SIG-M5 treated with dmso at 0.1 percent for 504 hours (cell line): ENCODE results near the gene RNF103.
"Not testable (repeated sequence)": the region's sequence is repeated elsewhere in the genome, so short reads cannot be mapped to it uniquely, and the experiment has no call there.

Source experiments
- DNase-seq: peaks from one replicate; lab custom pipeline; 2025; ENCODE audit not compliant: unreplicated experiment; lab: John Stamatoyannopoulos, UW

The RNF103 gene

DNA sequence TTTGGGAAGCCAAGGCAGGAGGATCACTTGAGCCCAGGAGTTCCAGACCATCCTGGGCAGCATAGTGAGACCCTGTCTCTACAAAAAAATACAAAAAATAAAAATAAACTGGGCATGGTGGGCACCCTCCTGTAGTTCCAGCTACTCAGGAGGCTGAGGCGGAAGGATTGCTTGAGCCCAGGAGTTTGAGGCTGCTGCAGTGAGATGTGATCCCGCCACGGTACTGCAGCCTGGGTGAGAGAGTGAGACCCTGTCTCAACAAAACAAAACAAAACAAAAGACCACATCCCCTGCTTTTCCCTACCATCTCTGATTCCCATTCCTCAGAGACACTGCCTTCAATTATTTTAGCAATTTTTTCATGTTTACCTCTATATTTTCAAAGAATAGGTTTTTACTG, 3.9 kb upstream of the RNF103 start:
- no peak for DNase-seq

DNA sequence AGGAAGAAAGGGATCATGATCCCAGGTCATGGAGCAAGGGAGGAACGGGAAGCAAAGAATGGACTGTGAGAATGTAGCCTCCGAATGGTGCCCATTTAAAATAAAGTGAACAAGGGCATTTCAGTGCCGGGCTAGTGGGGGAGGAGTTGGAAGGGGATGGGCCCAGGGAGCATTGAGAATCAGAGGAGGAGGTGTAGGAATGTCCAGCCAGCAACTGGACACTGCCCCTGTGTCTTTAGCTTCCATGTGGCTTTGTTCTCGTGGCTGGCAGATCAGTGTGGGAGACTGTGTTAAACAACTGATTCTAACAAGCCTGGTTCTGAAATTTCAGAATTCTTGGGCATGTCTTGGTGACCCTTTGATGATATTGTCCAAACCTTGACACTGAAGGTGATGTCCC, 1.4 kb upstream of the RNF103 start:
- DNase-seq = no peak

- DNase-seq = peak; percentile 24
Observed at GRCh38 chr2:86624267-86624547, 542 bp upstream of the RNF103 start.

DNA sequence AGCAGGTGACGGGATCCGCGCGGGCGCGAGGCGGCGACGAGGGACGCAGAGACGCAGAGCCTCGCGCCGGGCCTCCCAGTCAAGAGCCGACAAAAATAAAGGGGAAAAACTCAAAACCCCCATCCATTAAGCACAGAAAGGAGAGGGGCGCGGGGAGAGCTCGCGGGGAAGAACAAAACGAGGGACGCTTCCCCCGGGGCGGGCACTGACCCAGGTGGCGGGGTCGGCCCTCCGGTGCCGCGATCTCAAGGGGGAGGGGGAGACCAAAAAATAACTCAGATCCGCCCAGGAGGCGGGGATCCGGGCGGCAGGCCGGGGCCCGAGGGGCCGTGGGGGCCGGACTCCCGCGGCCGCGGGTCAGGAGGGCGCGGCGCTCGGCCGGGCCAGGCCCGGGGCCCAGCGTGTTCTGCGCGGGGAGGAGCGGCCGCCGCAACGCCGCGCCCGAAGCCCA, 597 bp downstream of the RNF103 start:
- DNase-seq = peak; percentile 50

GRCh38 chr2:86622519-86623042, 1.1 kb downstream of the RNF103 start:
- peak; percentile 40 for DNase-seq

DNA sequence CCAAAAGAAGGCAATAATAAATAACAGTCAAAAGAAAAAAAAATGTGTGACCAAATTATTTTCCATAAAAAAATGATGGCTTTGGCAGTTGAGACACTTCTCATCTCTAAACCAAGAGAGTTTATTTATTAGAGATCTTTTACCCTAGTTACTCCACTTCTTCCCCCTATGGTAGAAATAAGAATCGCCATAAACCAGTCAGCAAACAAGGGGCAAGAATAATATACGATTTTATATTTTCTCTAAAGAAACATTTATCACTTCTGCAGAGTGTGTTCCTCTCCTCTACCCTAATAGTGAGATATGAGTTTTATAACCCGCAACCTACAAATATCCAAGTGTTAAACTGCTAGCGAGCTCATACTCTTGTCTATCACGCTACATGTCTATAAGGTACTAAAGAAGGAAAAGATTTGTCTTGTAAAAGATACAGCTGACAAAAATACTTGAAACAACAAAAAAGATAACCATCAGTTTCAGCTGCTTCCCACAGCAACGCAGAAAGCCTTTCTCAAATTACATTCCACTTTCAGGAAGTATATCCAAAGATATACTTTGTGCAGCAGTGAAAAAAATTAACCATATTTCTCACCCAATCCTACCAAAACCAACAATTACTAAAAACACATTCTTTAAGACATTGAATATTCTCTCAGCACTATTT, 2.3 kb downstream of the RNF103 start:
- DNase-seq = no peak

GRCh38 chr2:86617738-86618137, 5.9 kb downstream of the RNF103 start:
- DNase-seq = no peak

- no peak for DNase-seq
Observed at GRCh38 chr2:86617153-86617552, 6.5 kb downstream of the RNF103 start.

- no peak for DNase-seq
Observed at GRCh38 chr2:86616502-86616901, 7.2 kb downstream of the RNF103 start.

DNA sequence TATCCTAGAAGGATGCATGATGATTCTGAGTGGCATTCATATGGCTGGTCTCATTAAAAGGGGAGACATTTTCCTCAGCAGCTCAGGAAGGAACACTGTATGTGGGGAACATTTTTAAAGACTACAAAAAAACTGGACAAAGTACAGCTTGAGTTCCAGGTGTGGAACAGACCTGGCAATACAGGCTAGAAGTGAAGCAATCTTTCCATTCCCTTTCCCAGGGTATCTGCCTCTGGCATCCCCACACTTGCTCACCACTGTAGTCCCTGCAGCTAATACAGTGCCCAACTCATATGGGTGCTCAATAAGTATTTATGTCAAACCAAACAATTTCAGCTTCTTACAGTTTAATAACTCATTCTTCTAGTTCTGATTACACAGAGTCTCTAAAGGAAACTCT, 8.1 kb downstream of the RNF103 start:
- DNase-seq = no peak

GRCh38 chr2:86613515-86613914, 10.2 kb downstream of the RNF103 start:
- DNase-seq = no peak

DNA sequence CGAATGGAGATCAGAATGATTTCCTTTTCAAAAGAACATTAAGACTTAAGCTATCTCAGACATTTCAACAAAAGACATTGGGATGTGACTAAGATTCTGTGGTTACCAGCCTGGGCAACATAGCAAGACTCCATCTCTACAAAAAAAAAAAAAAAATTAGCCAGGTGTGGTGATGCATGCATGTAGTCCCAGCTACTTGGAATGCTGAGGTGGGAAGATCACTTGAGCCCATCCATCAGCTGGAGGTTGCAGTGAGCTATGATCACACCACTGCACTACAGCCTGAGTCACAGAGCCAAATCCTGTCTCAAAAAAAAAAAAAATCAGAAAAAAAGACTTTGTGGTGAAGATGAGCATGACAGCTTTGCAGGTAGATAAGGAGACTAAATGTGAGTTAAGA, 12.8 kb downstream of the RNF103 start:
- DNase-seq = no peak

DNA sequence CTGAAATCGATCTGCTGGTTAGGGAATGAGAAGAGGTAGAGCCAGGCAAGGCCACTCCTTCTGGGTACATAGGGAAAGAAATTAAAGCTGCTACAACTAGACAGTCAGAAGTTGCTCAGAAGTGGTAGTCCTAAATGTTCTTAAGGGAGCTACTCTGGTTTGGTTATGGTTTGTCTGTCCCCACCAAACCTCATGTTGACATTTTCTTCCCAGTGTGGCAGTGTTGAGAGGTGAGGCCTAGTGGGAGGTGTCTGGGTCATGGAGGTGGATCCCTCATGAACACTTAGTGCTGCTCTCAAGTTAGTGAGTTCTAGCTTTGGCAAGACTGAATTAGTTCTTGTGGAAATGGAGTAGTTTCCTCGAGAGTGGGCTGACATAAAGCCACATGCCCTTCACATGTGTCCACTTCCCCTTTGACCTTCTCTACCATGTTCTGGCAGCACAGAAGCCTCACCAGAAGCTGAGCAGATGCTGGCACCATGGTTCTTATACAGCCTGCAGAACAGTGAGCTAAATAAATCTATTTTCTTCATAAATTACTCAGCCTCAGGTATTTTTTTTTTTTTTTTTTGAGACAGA, 14.7 kb downstream of the RNF103 start:
- DNase-seq = no peak

DNA sequence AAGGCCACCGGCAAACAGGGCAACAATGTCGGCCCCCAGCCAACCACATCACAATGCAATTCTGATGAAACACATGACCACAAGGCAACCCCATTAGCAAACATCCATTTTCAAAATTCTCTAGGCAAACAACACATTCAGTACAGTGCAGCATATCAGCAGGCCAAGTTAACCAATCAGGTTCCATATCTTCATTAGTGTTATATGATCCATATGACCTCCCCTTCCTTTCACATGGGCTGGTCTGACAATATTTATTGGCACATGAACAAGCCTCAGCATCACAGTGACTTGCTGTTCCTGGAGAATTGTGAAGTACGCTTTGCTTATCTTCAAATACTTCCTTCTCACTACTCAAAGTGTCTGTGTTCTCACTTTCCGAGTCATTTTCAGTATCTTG, 19.8 kb downstream of the RNF103 start:
- no peak for DNase-seq

DNA sequence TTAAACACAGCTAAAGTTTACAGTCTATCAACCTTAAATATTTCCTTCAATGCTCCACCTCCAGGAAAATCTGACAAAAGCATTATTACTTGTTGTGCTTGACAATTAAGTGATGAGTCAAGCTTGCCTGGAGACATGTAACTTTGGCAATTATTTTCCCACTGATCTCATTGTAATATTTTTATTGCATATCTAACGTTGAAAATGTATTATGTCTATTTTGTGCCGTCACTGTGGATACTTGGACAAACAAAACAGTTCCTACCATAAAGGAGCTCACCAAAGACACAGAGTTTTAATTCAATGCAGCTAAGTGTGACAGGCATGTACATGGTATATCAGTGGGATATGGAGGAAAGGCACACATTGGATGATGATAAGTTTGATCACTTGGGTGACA, 24.7 kb downstream of the RNF103 start:
- no peak for DNase-seq

DNA sequence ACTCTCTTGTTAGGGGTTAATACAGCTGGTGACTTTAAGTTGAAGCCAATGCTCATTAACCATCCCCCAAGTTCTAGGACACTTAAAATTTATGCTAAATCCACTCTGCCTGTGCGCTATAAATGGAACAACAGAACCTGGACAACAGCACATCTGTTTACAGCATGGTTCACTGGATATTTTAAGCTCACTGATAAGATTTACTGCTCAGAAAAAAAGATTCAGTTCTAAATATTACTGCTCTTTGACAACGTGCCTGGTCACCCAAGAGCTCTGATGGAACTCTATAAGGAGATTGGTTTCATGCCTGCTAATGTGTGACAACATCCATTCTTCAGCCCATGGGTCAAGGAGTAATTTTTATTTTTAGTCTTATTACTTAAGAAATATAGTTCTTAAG, 27.5 kb downstream of the RNF103 start:
- DNase-seq = no peak

DNA sequence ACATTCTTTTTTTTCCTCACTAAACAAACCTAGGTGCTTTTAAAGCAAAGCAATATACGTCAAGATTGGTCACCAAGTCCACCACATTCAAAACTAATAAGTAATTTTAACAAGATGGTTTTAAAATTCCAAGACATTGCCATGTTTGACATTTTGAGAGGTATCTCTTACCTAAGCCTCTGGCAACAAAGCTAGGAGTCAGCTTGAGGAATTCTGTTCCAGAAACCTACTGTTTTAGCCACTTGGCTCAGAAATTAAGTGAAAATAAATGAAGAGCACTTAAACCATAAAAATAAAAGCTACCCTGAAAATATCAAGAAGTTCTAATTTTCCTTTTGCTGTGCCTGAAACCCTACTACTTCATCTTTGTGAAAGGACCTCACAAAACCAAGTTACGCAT, 30.4 kb downstream of the RNF103 start:
- no peak for DNase-seq

DNA sequence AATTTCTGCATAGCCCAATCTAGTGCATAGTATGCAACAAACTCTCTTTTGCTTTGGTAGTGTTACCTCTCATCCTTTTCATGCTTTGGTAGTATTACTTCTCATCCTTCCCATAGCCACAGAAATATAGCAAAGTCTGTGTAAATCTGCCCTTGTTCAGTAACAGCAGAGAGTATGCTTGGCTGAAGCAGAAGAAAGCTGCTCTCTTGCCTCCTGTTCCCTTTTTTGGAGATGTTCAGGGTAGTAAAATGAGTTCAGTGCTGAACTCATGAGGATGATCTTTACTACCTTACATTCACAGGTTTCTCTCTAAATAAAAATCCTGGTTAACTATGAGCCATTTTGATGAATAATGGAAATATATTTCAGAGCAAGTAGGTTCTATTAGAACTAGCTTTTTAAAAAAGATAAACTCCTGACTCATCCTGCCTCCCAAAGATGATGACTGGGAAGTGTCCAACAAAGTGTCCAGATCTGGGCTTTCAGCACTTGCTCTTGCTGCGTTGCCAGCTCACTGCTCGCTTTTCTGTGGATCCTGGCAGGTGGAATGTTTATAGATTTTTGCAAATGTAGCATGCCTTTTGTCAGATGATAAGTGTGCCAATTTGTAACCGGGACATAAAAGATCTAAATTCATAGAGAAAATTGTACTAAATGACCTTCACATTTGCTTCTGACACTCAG, 31.0 kb downstream of the RNF103 start:
- no peak for DNase-seq

GRCh38 chr2:86589701-86590100, 34.0 kb downstream of the RNF103 start:
- DNase-seq = not testable (repeated sequence)

GRCh38 chr2:86584151-86584913, 39.3 kb downstream of the RNF103 start:
- DNase-seq = peak; percentile 68

- no peak for DNase-seq
Observed at GRCh38 chr2:86580560-86580959, 43.1 kb downstream of the RNF103 start.
